NCI-H2081 (cell line): ENCODE results near the gene IER3.
A peak's percentile ranks its signal among the peaks of the same experiment; 100 is the strongest.

Experiments
- DNase-seq, 2 experiments: peaks; one replicate each; lab custom pipeline; 2025; lab: John Stamatoyannopoulos, UW

IER3 gene

GRCh38 chr6:30747902-30748769 lies 3.8 kb upstream of the IER3 start:
- DNase-seq: no peak

GRCh38 chr6:30747300-30747687 lies 2.9 kb upstream of the IER3 start:
- DNase-seq: no peak

GRCh38 chr6:30743099-30744053 lies 971 bp downstream of the IER3 start:
- no peak for DNase-seq

GRCh38 chr6:30742316-30743098 lies 1.8 kb downstream of the IER3 start, which contains the start of gene FLOT1:
FLOT1 (minus strand) TSS chr6:30742687; CDS start chr6:30742189, 498 bp downstream.
- peak; percentile 73 to 83 for DNase-seq

GRCh38 chr6:30741789-30742315 lies 2.5 kb downstream of the IER3 start:
- no peak for DNase-seq

- no peak for DNase-seq
Measured at GRCh38 chr6:30741063-30741779, 3.1 kb downstream of the IER3 start.

GRCh38 chr6:30740540-30740870 lies 3.8 kb downstream of the IER3 start:
- DNase-seq: no peak

GRCh38 chr6:30738532-30738931 lies 5.8 kb downstream of the IER3 start:
- DNase-seq: no peak

- DNase-seq: no peak
Measured at GRCh38 chr6:30735668-30736314, 8.6 kb downstream of the IER3 start.

- no peak for DNase-seq
Measured at GRCh38 chr6:30732237-30732943, 12.0 kb downstream of the IER3 start.

- peak; percentile 83 for DNase-seq
Measured at GRCh38 chr6:30730601-30731435, 13.5 kb downstream of the IER3 start.

GRCh38 chr6:30727920-30728553 lies 16.3 kb downstream of the IER3 start:
- no peak for DNase-seq

GRCh38 chr6:30726506-30727413 lies 17.6 kb downstream of the IER3 start:
- DNase-seq: no peak

- peak in 1 of 2 experiments; percentile 24 for DNase-seq
Measured at GRCh38 chr6:30725713-30726505, 18.4 kb downstream of the IER3 start.

GRCh38 chr6:30724906-30725667 lies 19.3 kb downstream of the IER3 start:
- DNase-seq: no peak
